ENCODE measurements around the gene C10orf67. TPM values are rescaled to one million over a fixed set of nuclear protein-coding genes. Genes with fewer than 3 reads are reported as not detected.

C10orf67 gene
- total RNA-seq, 1 experiment from 2014 or later: 0.21 TPM

- Mint-ChIP-seq H3K27ac (ENCODE audit: low read depth, unreplicated experiment) (no peak overlapping the region), H3K4me3 (ENCODE audit: unreplicated experiment) (no peak overlapping the region), H3K27me3 (ENCODE audit: insufficient read depth, unreplicated experiment) (peaks cover 76% of the 10 kb centered on the region), H3K4me1 (ENCODE audit: insufficient read depth, unreplicated experiment) (no peaks in the 10 kb centered on the region), H3K9me3 (ENCODE audit: unreplicated experiment) (no peaks in the 10 kb centered on the region), H3K36me3 (ENCODE audit: insufficient read depth, unreplicated experiment) (no peaks in the 10 kb centered on the region)
- DNase-seq (ENCODE audit: unreplicated experiment): no peak
- CTCF ChIA-PET: interaction anchor here (0.6 kb wide), 1 partner anchor 11 kb away, joined by 4 read pairs; no protein-coding TSS in a partner anchor
- TF ChIP-seq, protein P1, sequence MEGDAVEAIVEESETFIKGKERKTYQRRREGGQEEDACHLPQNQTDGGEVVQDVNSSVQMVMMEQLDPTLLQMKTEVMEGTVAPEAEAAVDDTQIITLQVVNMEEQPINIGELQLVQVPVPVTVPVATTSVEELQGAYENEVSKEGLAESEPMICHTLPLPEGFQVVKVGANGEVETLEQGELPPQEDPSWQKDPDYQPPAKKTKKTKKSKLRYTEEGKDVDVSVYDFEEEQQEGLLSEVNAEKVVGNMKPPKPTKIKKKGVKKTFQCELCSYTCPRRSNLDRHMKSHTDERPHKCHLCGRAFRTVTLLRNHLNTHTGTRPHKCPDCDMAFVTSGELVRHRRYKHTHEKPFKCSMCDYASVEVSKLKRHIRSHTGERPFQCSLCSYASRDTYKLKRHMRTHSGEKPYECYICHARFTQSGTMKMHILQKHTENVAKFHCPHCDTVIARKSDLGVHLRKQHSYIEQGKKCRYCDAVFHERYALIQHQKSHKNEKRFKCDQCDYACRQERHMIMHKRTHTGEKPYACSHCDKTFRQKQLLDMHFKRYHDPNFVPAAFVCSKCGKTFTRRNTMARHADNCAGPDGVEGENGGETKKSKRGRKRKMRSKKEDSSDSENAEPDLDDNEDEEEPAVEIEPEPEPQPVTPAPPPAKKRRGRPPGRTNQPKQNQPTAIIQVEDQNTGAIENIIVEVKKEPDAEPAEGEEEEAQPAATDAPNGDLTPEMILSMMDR (IDR thresholded peaks at IDR 0.05; ENCODE audit: unreplicated experiment): no peak
- intact Hi-C loops (cut with micrococcal nuclease): no loop called here
- POLR2A ChIA-PET: interaction anchor here (0.6 kb wide), 1 partner anchor 80 kb away, joined by 3 read pairs; no protein-coding TSS in a partner anchor
- no TSS peak for BruUV-seq (replicated peaks)
These were observed 139.8 kb downstream of the C10orf67 start for GRCh38 chr10:23204773-23205172.

GRCh38 chr10:23203369-23204325 is 140.9 kb downstream of the C10orf67 start:
- POLR2A ChIA-PET: no interaction called here
- Mint-ChIP-seq H3K27ac (ENCODE audit: low read depth, unreplicated experiment) (no peak overlapping the region), H3K36me3 (ENCODE audit: insufficient read depth, unreplicated experiment) (no peaks in the 10 kb centered on the region), H3K4me3 (ENCODE audit: unreplicated experiment) (no peak overlapping the region), H3K27me3 (ENCODE audit: insufficient read depth, unreplicated experiment) (peaks cover 72% of the 10 kb centered on the region), H3K4me1 (ENCODE audit: insufficient read depth, unreplicated experiment) (no peaks in the 10 kb centered on the region), H3K9me3 (ENCODE audit: unreplicated experiment) (no peaks in the 10 kb centered on the region)
- TF ChIP-seq, protein P1 (IDR thresholded peaks at IDR 0.05; ENCODE audit: unreplicated experiment): no peak
- no TSS peak for BruUV-seq (replicated peaks)
- CTCF ChIA-PET: interaction anchor here (0.6 kb wide), 1 partner anchor 10 kb away, joined by 4 read pairs; no protein-coding TSS in a partner anchor
- intact Hi-C loops (cut with micrococcal nuclease): no loop called here
- DNase-seq (ENCODE audit: unreplicated experiment): no peak

GRCh38 chr10:23202779-23203178 is 141.8 kb downstream of the C10orf67 start:
- no peaks in the 10 kb centered on the region for H3K36me3 Mint-ChIP-seq (ENCODE audit: insufficient read depth, unreplicated experiment)
- no peak overlapping the region for H3K27ac Mint-ChIP-seq (ENCODE audit: low read depth, unreplicated experiment)

GRCh38 chr10:23201837-23202236 is 142.8 kb downstream of the C10orf67 start:
- Mint-ChIP-seq H3K4me1 (ENCODE audit: insufficient read depth, unreplicated experiment) (no peaks in the 10 kb centered on the region), H3K4me3 (ENCODE audit: unreplicated experiment) (no peak overlapping the region), H3K27me3 (ENCODE audit: insufficient read depth, unreplicated experiment) (peaks cover 72% of the 10 kb centered on the region), H3K36me3 (ENCODE audit: insufficient read depth, unreplicated experiment) (no peaks in the 10 kb centered on the region), H3K27ac (ENCODE audit: low read depth, unreplicated experiment) (no peak overlapping the region), H3K9me3 (ENCODE audit: unreplicated experiment) (no peaks in the 10 kb centered on the region)
- ChIA-PET POLR2A (no interaction called here), CTCF (interaction anchor here (0.8 kb wide), 3 partner anchors 11 to 328 kb away, joined by 3 read pairs; no protein-coding TSS in a partner anchor)
- TF ChIP-seq, protein P1 (IDR thresholded peaks at IDR 0.05; ENCODE audit: unreplicated experiment): no peak
- no TSS peak for BruUV-seq (replicated peaks)
- no peak for DNase-seq (ENCODE audit: unreplicated experiment)
- intact Hi-C loops (cut with micrococcal nuclease): no loop called here

More at GRCh38 chr10:23202779-23203178, 141.8 kb downstream of the C10orf67 start:
- no peaks in the 10 kb centered on the region for H3K4me1 Mint-ChIP-seq (ENCODE audit: insufficient read depth, unreplicated experiment)
- ChIA-PET POLR2A (no interaction called here), CTCF (no interaction called here)
- H3K27me3 Mint-ChIP-seq (ENCODE audit: insufficient read depth, unreplicated experiment): peaks cover 72% of the 10 kb centered on the region
- TF ChIP-seq, protein P1 (IDR thresholded peaks at IDR 0.05; ENCODE audit: unreplicated experiment): no peak
- H3K4me3 Mint-ChIP-seq (ENCODE audit: unreplicated experiment): no peak overlapping the region
- intact Hi-C loops (cut with micrococcal nuclease): no loop called here
- H3K9me3 Mint-ChIP-seq (ENCODE audit: unreplicated experiment): no peaks in the 10 kb centered on the region
- no TSS peak for BruUV-seq (replicated peaks)
- DNase-seq (ENCODE audit: unreplicated experiment): no peak
